Transverse colon (tissue), 4 donors: ENCODE data around the gene FJX1. TPM values are rescaled to one million over a fixed set of nuclear protein-coding genes. Genes with fewer than 3 reads are reported as not detected.

Experiments used
- DNase-seq: peaks from one replicate; pipeline ENCODE4 v3.0.0-alpha.2; 2019
- H3K27ac ChIP-seq, 4 donors: fragments of 200-600 bp; sonication (generic); 2 replicates each; pipeline ENCODE4 v1.5.1; 2016 to 2018; ENCODE audit warnings: inconsistent platforms in 4 of 4
- H3K27me3 ChIP-seq: fragments of 200-600 bp; sonication (generic); 2 replicates; pipeline ENCODE4 v1.5.1; 2017; ENCODE audit warnings: inconsistent platforms
- H3K36me3 ChIP-seq, 4 donors: fragments of 200-600 bp; sonication (generic); 2 replicates each; pipeline ENCODE4 v1.5.1; 2017 to 2019; ENCODE audit warnings: inconsistent platforms in 4 of 4
- H3K4me1 ChIP-seq, 4 donors: fragments of 200-600 bp; sonication (generic); 2 replicates each; pipeline ENCODE4 v1.5.1; 2017 to 2020; ENCODE audit warnings: inconsistent platforms in 4 of 4
- H3K4me3 ChIP-seq, 4 donors: fragments of 200-600 bp; sonication (generic); 1 replicate in 1 of 4; 2 replicates in 3 of 4; pipeline versions ENCODE4 v1.5.1 to v1.6.1; 2017 to 2019; ENCODE audit warnings: inconsistent platforms in 4 of 4
- H3K9me3 ChIP-seq, 2 donors: fragments of 200-600 bp; sonication (generic); 2 replicates each; pipeline ENCODE4 v1.5.1; 2017 to 2019; ENCODE audit warnings: inconsistent platforms in 2 of 2
- CTCF ChIP-seq, 5 experiments: fragments of 200-600 bp in 3 of 5; fragments of 450-650 bp in 2 of 5; sonication (generic) in 3 of 5; IDR thresholded peaks; 1 replicate in 2 of 5; 2 replicates in 3 of 5; pipeline ENCODE4 v1.5.1; 2016 to 2017; ENCODE audit warnings: antibody characterized with exemption in 5 of 5, inconsistent platforms in 3 of 5, mild to moderate bottlenecking in 2 of 5, moderate library complexity in 1 of 5
- EP300 ChIP-seq: sonication (generic); formaldehyde crosslinking; IDR thresholded peaks from one replicate; pipeline ENCODE4 v1.6.1; 2017; ENCODE audit warnings: antibody characterized with exemption, low read depth
- POLR2A ChIP-seq: fragments of 450-650 bp; IDR thresholded peaks from one replicate; pipeline ENCODE4 v1.6.1; 2016; ENCODE audit warnings: antibody characterized with exemption, mild to moderate bottlenecking, moderate library complexity
- POLR2AphosphoS5 ChIP-seq, 3 donors: sonication (generic); formaldehyde crosslinking; IDR thresholded peaks; one replicate each; pipeline ENCODE4 v1.6.1; 2016; ENCODE audit warnings: antibody characterized with exemption in 3 of 3
- WGBS, 2 donors: methylation state at CpG; one replicate each; pipeline ENCODE4 v1.1.5; 2018; ENCODE audit warnings: low coverage in 1 of 2; 5-methylcytosine and 5-hydroxymethylcytosine counted together
- in situ Hi-C, 4 donors: fragments of 200-750 bp; cut with MboI; loops; one replicate each; pipeline versions ENCODE4 v1.15.0 to v1.15.1; 2017; ENCODE audit warnings: low sequenced_read_pairs in 3 of 4, low pct_ligation_motif_present in 1 of 4, low pct_unique_long_range_greater_than_20kb in 1 of 4
- intact Hi-C: fragments of 100-400 bp; cut with DNase I; formaldehyde crosslinking; loops from one replicate; pipeline ENCODE4 v1.15.1; 2023; ENCODE audit warnings: low total_unique reads
- total RNA-seq, 4 donors: library from RNA; depleted of rRNA; stranded (reverse); fragments of >200 nt; gene quantifications; one replicate each; pipeline ENCODE4 v1.1.0, GENCODE V29; 2016

FJX1 gene
- total RNA-seq, 4 donors from 2014 or later: 0.14 to 2.6 (median 0.64) TPM; not detected in 1

GRCh38 chr11:35606206-35606605 is 12.1 kb upstream of the FJX1 start:
- Histone ChIP-seq H3K36me3 (no peaks in the 10 kb centered on the region), H3K27ac (no peak overlapping the region), H3K4me3 (no peak overlapping the region), H3K27me3 (peaks cover 36% of the 10 kb centered on the region), H3K4me1 (no peaks in the 10 kb centered on the region), H3K9me3 (no peaks in the 10 kb centered on the region)
- TF ChIP-seq EP300 (no peak), POLR2A (no peak), CTCF (IDR thresholded peaks at IDR 0.05) (no peak), POLR2AphosphoS5 (IDR thresholded peaks at IDR 0.05) (no peak)
- 43 to 59% methylated on average over 1 to 5 of the region's 5 CpGs for WGBS, 2 donors
- no peak for DNase-seq
- intact Hi-C loops: no loop called here
- in situ Hi-C loops: loop anchor here in 3 of 4 donors (25.0 kb wide), 4 partner anchors 206 to 881 kb away; no protein-coding TSS in a partner anchor

GRCh38 chr11:35608502-35608901 is 9.8 kb upstream of the FJX1 start:
- H3K27me3 ChIP-seq: peaks cover 41% of the 10 kb centered on the region
- no peak overlapping the region for H3K27ac ChIP-seq
- TF ChIP-seq CTCF (IDR thresholded peaks at IDR 0.05) (no peak), POLR2A (no peak), POLR2AphosphoS5 (IDR thresholded peaks at IDR 0.05) (no peak), EP300 (no peak)
- no peak overlapping the region for H3K4me3 ChIP-seq
- 48 to 74% methylated on average over 3 to 4 of the region's 4 CpGs for WGBS, 2 donors
- H3K4me1 ChIP-seq: no peaks in the 10 kb centered on the region
- H3K9me3 ChIP-seq: no peaks in the 10 kb centered on the region
- in situ Hi-C loops: loop anchor here in 3 of 4 donors (25.0 kb wide), 4 partner anchors 204 to 879 kb away; no protein-coding TSS in a partner anchor
- H3K36me3 ChIP-seq: no peaks in the 10 kb centered on the region
- DNase-seq: no peak
- intact Hi-C loops: no loop called here

GRCh38 chr11:35609656-35610055 is 8.6 kb upstream of the FJX1 start:
- no peak for DNase-seq
- no peaks in the 10 kb centered on the region for H3K36me3 ChIP-seq
- H3K9me3 ChIP-seq: no peaks in the 10 kb centered on the region
- peaks cover 47% of the 10 kb centered on the region for H3K27me3 ChIP-seq
- in situ Hi-C loops: loop anchor here (5.0 to 25.0 kb wide), 9 partner anchors 203 to 885 kb away; no protein-coding TSS in a partner anchor
- intact Hi-C loops: loop anchor here (10.0 kb wide), 1 partner anchor 525 kb away; no protein-coding TSS in a partner anchor
- WGBS, 2 donors: 69 to 77% methylated on average over 2 to 6 of the region's 6 CpGs
- no peak for TF ChIP-seq POLR2AphosphoS5 (IDR thresholded peaks at IDR 0.05)
- TF ChIP-seq POLR2A: no peak
- no peak for TF ChIP-seq CTCF (IDR thresholded peaks at IDR 0.05)
- no peak for TF ChIP-seq EP300
- H3K4me1 ChIP-seq: no peaks in the 10 kb centered on the region
- no peak overlapping the region for H3K4me3 ChIP-seq
- H3K27ac ChIP-seq: no peak overlapping the region

GRCh38 chr11:35610631-35611030 is 7.6 kb upstream of the FJX1 start:
- TF ChIP-seq EP300 (no peak), CTCF (IDR thresholded peaks at IDR 0.05) (no peak), POLR2A (no peak), POLR2AphosphoS5 (IDR thresholded peaks at IDR 0.05) (no peak)
- in situ Hi-C loops: loop anchor here (5.0 to 25.0 kb wide), 9 partner anchors 202 to 884 kb away; no protein-coding TSS in a partner anchor
- no peak for DNase-seq

More at GRCh38 chr11:35610631-35611030, 7.6 kb upstream of the FJX1 start:
- H3K9me3 ChIP-seq: no peaks in the 10 kb centered on the region
- no peak overlapping the region for H3K27ac ChIP-seq
- peaks cover 53% of the 10 kb centered on the region for H3K27me3 ChIP-seq
- no peaks in the 10 kb centered on the region for H3K4me1 ChIP-seq
- intact Hi-C loops: loop anchor here (10.0 kb wide), 1 partner anchor 524 kb away; no protein-coding TSS in a partner anchor
- WGBS, 2 donors: 84 to 86% methylated on average over 7 of the region's 7 CpGs
- H3K36me3 ChIP-seq: no peaks in the 10 kb centered on the region
- no peak overlapping the region for H3K4me3 ChIP-seq
